K562 (cell line): ENCODE results near the gene GPR15.

Experiments
- BCL6 ChIP-seq: fragments of 250-450 bp; sonication (Bioruptor Pico); IDR thresholded peaks from 2 replicates; pipeline ENCODE4 v1.4.0; 2020
- PHF8 ChIP-seq: fragments of 200-600 bp; sonication (generic); IDR thresholded peaks from 2 replicates; pipeline ENCODE4 v1.6.1; 2012; ENCODE audit warnings: mixed run types, mild to moderate bottlenecking, inconsistent platforms, low read length, moderate library complexity, borderline replicate concordance
- POLR2A ChIP-seq: fragments of 450-650 bp; conservative IDR thresholded peaks from 2 replicates; pipeline ENCODE4 v1.6.1; 2016
- ZNF311 ChIP-seq: fragments of 250-450 bp; sonication (Bioruptor Pico); IDR thresholded peaks from 2 replicates; pipeline ENCODE4 v1.4.0; 2020; ENCODE audit warnings: mild to moderate bottlenecking, moderate library complexity
- TF ChIP-seq, protein P1 (sequence below), 2 experiments: fragments of 450-650 bp in 1 of 2; sonication (generic) in 1 of 2; formaldehyde crosslinking; conservative IDR thresholded peaks; 2 replicates each; pipeline versions ENCODE4 v1.4.0 to v1.8.1; 2020 to 2022; ENCODE audit warnings: mild to moderate bottlenecking in 1 of 2, missing genetic modification reagents in 1 of 2

DNA sequence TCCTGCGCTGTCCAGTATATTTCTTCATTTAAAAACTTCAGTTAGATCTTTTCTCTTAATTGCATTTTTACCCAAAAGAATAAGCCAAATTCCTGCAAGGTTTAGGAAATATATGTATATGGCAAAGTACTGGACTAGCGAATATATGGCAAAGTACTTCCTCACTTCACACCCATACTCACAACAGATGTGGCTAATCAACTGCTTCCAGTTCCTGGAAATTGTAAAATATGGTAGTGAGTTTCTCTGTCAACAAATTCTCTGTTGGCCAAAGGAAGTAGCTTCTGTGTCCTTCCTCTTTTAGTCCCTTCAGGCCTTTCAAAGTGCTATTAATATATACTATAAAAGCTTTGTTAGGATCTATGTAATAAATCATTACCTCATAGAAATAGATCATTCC is 22.0 kb downstream of the GPR15 start:
- TF ChIP-seq BCL6 (CRISPR knock-in tag) (no peak), ZNF311 (CRISPR knock-in tag) (no peak), POLR2A (no peak), PHF8 (no peak)
- TF ChIP-seq, protein P1, sequence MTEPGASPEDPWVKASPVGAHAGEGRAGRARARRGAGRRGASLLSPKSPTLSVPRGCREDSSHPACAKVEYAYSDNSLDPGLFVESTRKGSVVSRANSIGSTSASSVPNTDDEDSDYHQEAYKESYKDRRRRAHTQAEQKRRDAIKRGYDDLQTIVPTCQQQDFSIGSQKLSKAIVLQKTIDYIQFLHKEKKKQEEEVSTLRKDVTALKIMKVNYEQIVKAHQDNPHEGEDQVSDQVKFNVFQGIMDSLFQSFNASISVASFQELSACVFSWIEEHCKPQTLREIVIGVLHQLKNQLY (CRISPR knock-in tag; conservative IDR thresholded peaks at IDR 0.05): no peak
